ENCODE data around the gene TTC9B.
"Not testable (repeated sequence)": the region's sequence is repeated elsewhere in the genome, so short reads cannot be mapped to it uniquely, and the experiment has no call there.

Gene TTC9B

DNA sequence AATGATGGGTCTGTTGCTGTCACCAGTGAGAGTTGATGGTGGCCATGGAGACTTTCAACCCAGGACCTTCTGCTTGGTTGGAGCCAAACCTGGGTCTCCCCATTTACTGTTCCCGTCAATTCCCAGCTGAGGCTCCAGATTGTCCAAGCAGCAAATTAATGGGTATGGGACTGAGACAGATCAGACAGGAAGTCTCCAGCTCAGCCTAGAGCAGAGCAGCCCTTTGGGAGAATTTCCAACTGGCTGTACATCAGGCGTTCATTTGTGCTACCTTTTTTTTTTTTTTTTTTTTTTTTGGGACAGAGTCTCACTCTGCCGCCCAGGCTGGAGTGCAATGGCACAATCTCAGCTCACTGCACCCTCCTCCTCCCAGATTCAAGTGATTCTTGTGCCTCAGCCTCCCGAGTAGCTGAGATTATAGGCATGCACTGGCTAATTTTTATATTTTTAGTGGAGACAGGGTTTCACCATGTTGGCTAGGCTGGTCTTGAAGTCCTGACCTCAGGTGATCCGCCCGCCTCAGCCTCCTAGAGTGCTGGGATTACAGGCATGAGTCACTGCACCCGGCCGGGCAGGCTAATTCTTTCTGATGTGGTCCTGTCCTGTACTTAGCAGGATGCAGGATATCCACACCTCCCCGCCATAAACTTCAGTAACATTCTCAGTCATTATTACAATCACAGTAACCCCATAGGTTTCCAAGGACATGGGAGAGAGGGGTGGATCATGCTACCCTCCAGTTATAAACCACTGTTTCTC lies 17.7 kb downstream of the TTC9B start:
- H3K4me3 Mint-ChIP-seq: no peak overlapping the region
- no peaks in the 10 kb centered on the region for H3K36me3 Mint-ChIP-seq (ENCODE audit: low read depth)
- H3K27me3 Mint-ChIP-seq (ENCODE audit: low read depth): no peaks in the 10 kb centered on the region
- no peaks in the 10 kb centered on the region for H3K4me1 Mint-ChIP-seq (ENCODE audit: low read depth)
- DNase-seq (ENCODE audit: low spot score): no peak
- H3K9me3 Mint-ChIP-seq: no peaks in the 10 kb centered on the region
- H3K27ac Mint-ChIP-seq: no peak overlapping the region

DNA sequence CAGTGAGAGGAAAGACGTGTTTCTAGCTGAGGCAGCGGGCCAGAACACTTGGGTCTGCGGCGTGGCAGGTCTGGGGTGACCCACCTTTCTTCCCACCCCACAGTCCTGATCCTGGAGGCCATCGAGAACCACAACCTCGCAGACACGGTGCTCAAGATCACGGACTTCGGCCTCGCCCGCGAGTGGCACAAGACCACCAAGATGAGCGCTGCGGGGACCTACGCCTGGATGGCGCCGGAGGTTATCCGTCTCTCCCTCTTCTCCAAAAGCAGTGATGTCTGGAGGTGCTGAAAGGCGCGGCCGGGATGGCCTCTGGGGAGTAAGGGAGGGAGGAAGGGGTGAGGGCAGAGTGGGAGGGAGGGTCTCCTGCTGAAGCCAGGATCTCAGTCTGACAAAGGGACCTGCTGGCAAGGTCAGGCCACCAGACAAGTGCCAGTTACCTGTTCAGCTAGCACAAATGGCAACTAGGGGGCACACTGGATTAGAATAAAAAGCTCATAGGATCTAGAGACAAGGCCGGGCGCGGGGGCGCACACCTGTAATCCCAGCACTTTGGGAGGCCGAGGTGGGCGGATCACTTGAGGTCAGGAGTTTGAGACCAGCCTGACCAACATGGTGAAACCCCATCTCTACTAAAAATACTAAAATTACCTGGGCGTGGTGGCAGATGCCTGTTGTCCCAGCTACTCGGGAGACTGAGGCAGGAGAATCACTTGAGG lies 19.8 kb downstream of the TTC9B start:
- Mint-ChIP-seq H3K4me1 (ENCODE audit: low read depth) (peaks cover 4% of the 10 kb centered on the region), H3K4me3 (no peak overlapping the region), H3K27me3 (ENCODE audit: low read depth) (no peaks in the 10 kb centered on the region), H3K36me3 (ENCODE audit: low read depth) (no peaks in the 10 kb centered on the region), H3K27ac (no peak overlapping the region), H3K9me3 (no peaks in the 10 kb centered on the region)
- DNase-seq (ENCODE audit: low spot score): no peak

DNA sequence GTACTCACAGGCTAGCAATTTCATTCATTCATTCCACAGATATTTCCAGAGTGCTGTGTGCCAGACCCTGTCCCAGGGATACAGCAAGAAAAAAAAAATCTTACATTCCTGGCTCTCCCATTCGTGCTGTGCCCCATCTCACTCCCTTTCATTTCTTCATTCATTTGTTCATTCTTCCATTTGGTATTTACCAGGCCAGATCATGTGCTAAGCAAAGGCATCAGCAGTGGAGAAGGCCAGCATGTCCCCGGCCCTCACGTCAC lies 24.7 kb downstream of the TTC9B start:
- Mint-ChIP-seq H3K4me1 (ENCODE audit: low read depth) (peaks cover 20% of the 10 kb centered on the region), H3K9me3 (no peaks in the 10 kb centered on the region), H3K27me3 (ENCODE audit: low read depth) (no peaks in the 10 kb centered on the region), H3K36me3 (ENCODE audit: low read depth) (no peaks in the 10 kb centered on the region), H3K4me3 (peak overlapping the region; percentile 31), H3K27ac (peak overlapping the region; percentile 1)
- no peak for DNase-seq (ENCODE audit: low spot score)

DNA sequence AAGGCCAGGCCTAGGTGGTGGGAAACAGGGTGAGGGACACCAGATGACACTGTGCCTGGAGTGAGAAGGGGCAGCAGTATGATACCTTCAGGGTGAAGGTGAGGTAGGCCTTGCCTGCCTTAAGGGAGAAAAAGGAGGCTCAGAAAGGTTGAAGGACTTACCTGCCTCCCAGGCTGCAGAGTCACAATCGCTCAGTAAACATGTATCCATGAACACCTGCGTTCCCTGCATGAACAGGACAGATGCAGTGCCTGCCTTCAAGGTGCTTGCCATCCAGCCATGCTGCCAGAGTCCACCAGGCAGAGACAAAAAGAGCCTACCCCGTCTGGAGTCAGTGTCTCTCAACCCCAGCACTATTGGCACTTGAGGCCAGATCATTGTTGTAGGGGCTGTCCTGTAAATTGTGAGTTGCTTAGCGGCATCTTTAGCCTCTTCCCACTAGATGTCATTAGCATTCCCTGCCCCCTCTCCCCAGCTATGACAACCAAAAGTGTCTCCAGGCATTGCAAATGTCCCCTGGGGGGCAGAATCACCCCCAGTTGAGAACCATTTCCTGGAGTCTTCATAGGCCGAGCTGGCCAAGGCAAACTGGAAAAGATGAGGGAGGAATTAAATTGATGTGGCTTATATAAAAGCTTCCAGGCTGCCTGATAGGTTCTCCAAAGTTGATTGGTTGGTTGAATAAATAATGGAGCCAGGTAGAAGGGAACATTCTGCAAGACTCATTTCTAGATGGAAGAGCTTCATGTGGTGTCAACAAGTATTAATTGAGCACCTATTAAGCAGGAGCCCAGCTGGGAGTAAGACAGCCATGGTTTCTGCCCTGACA lies 25.2 kb downstream of the TTC9B start:
- Mint-ChIP-seq H3K36me3 (ENCODE audit: low read depth) (no peaks in the 10 kb centered on the region), H3K4me3 (peak overlapping the region; percentile 60), H3K4me1 (ENCODE audit: low read depth) (peaks cover 20% of the 10 kb centered on the region), H3K27me3 (ENCODE audit: low read depth) (no peaks in the 10 kb centered on the region), H3K9me3 (no peaks in the 10 kb centered on the region), H3K27ac (peak overlapping the region; percentile 26)
- no peak for DNase-seq (ENCODE audit: low spot score)

DNA sequence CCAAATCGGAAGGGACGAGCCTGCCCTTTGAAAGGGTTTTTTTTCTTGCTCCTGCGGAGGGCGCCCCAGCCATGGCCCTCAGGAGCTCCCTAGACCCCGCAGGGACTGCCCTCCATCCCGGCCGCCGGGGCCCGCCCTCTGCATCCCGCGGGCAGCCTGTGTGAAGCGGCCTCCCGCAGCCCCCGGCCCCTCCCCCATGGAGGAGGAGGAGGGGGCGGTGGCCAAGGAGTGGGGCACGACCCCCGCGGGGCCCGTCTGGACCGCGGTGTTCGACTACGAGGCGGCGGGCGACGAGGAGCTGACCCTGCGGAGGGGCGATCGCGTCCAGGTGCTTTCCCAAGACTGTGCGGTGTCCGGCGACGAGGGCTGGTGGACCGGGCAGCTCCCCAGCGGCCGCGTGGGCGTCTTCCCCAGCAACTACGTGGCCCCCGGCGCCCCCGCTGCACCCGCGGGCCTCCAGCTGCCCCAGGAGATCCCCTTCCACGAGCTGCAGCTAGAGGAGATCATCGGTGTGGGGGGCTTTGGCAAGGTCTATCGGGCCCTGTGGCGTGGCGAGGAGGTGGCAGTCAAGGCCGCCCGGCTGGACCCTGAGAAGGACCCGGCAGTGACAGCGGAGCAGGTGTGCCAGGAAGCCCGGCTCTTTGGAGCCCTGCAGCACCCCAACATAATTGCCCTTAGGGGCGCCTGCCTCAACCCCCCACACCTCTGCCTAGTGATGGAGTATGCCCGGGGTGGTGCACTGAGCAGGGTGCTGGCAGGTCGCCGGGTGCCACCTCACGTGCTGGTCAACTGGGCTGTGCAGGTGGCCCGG lies 26.1 kb downstream of the TTC9B start:
- H3K4me1 Mint-ChIP-seq (ENCODE audit: low read depth): peaks cover 20% of the 10 kb centered on the region

DNA sequence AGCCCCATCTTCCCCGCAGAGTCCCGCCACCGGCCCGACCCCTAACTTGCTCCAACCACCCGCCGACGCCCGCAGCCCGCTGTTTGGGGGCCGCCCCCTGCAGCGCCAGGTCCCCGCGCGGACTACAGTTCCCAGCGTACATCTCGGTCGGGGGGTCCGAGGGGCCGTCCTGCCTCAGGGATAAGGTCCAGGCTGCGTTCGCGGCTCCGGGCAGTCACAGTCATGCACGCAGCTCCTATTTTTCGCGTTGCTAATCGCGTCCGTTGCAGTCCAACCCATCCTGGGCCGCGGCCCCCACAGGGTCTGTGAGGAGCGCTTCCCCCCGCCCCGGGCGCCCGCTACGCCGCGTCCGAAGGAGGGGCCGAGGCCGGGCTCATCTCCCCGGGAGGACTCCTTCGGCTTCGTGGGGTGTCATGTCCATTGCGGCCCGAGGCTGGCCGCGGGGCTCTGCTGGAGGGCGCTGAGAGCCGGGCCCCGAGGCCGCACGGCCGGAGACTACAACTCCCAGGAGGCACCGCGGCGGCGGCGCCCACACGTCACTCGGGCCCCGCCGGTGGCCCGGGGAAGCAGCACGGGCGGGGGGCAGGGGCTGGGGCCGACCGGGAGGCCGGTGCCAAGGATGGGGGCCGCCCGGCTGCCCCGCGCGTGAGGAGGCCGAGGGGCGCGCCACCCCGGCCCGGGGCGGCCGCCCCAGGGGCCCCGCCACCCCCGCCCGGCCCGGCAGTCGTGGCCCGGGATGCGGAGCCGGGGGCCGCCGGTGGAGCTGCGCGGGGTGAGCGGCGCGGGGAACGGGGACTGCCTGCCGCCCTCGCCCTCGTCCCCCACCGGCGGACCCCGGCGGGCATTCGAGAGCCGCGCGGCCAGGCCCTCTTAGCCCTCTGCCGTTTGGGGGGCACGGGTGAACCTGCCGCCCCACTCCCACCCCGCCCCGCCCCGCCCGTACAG lies 27.0 kb downstream of the TTC9B start, which contains the start of gene MAP3K10:
Gene MAP3K10, plus strand, starts transcription at position 536 of the 945 bp plus-strand sequence. CDS start 606 bp downstream, outside the sequence.
- no peaks in the 10 kb centered on the region for H3K27me3 Mint-ChIP-seq (ENCODE audit: low read depth)
- H3K4me3 Mint-ChIP-seq: peak within 1 kb of the TSS; percentile 89
- H3K27ac Mint-ChIP-seq: peak within 1 kb of the TSS; percentile 91
- peaks cover 20% of the 10 kb centered on the region for H3K4me1 Mint-ChIP-seq (ENCODE audit: low read depth)
- H3K9me3 Mint-ChIP-seq: no peaks in the 10 kb centered on the region
- no peaks in the 10 kb centered on the region for H3K36me3 Mint-ChIP-seq (ENCODE audit: low read depth)
- peak; percentile 78 for DNase-seq (ENCODE audit: low spot score)

More for the DNA sequence above, 26.1 kb downstream of the TTC9B start:
- DNase-seq (ENCODE audit: low spot score): peak; percentile 21
- Mint-ChIP-seq H3K4me3 (peak overlapping the region; percentile 60), H3K27ac (peak overlapping the region; percentile 26), H3K36me3 (ENCODE audit: low read depth) (no peaks in the 10 kb centered on the region), H3K9me3 (no peaks in the 10 kb centered on the region), H3K27me3 (ENCODE audit: low read depth) (no peaks in the 10 kb centered on the region)

DNA sequence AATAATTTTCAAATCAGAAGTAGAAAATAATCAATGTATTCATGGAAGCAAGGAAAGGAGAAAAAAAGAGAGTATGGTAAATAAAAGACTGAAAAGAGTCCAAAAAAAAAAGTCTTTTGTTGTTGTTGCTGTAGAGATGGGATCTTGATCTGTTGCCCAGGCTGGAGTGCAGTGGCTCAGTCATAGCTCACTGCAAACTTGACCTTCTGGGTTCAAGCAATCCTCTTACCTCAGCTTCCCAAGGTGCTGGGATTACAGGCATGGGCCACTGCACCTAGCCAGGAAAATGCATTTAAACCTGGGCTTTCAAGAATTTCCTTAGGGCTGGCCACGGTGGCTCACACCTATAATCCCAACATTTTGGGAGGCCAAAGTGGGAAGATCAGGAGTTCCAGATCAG lies 33.9 kb downstream of the TTC9B start:
- peaks cover 2% of the 10 kb centered on the region for H3K4me1 Mint-ChIP-seq (ENCODE audit: low read depth)
- H3K27me3 Mint-ChIP-seq (ENCODE audit: low read depth): no peaks in the 10 kb centered on the region
- H3K4me3 Mint-ChIP-seq: no peak overlapping the region
- H3K27ac Mint-ChIP-seq: no peak overlapping the region
- no peaks in the 10 kb centered on the region for H3K9me3 Mint-ChIP-seq
- no peak for DNase-seq (ENCODE audit: low spot score)
- H3K36me3 Mint-ChIP-seq (ENCODE audit: low read depth): no peaks in the 10 kb centered on the region

DNA sequence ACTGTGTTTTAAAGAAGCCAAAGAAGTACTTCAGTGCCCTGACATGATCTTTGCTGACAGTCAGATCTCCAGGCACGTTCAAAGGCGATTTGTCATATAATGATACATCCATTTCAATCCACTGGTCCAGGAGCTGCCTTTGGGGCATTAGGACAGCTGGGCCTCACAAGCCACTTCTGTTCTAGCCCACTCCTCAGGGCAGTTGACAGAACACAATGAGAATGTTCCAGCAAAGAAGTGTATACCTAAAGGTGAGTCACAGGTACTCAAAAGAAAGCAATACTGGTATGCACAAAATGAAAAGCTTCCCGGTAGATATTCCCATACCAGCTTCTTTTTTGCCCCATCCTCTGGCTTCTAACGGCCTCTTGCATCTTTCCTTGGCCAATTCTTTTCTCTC lies 39.4 kb downstream of the TTC9B start:
- H3K4me1 Mint-ChIP-seq (ENCODE audit: low read depth): no peaks in the 10 kb centered on the region
- no peak overlapping the region for H3K4me3 Mint-ChIP-seq
- DNase-seq (ENCODE audit: low spot score): no peak
- H3K27me3 Mint-ChIP-seq (ENCODE audit: low read depth): no peaks in the 10 kb centered on the region
- H3K27ac Mint-ChIP-seq: no peak overlapping the region
- H3K36me3 Mint-ChIP-seq (ENCODE audit: low read depth): no peaks in the 10 kb centered on the region
- no peaks in the 10 kb centered on the region for H3K9me3 Mint-ChIP-seq

DNA sequence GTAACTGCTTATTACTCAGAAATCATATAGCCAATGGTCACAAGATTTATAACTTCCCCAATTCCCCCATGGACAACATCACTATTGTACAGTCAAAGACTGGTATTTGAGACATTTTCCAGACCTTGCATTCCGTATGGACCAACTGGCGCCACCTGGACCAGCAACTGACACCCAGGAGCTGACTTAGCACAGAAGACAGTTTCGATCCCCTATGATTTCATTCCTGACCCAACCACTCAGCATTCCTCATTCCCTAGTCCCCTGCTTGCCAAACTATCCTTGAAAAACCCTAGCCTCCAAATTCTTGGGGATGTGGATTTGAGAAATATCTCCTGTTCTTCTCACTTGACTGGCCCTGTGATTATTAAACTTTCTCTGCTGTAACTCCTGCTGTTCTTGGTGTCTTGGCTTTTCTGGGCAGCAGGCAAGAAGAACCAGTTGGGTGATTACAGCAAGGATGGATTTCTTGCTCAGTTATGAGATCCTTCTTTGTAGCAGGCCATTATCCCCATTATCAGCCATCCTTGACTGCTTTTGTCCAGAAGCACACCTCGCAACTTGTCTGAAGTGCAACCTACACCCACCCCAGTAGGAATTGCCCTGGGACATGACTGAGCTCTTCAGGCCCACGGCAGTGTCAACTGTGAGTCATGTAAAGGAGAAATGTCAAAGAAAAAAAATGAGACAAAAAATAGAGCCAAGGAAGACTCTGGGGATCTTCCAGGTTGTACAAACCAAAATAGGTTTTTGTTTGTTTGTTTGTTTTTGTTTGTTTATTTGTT lies 40.7 kb downstream of the TTC9B start:
- Mint-ChIP-seq H3K27ac (no peak overlapping the region), H3K36me3 (ENCODE audit: low read depth) (no peaks in the 10 kb centered on the region), H3K4me1 (ENCODE audit: low read depth) (no peaks in the 10 kb centered on the region), H3K27me3 (ENCODE audit: low read depth) (no peaks in the 10 kb centered on the region), H3K4me3 (no peak overlapping the region), H3K9me3 (no peaks in the 10 kb centered on the region)
- no peak for DNase-seq (ENCODE audit: low spot score)

DNA sequence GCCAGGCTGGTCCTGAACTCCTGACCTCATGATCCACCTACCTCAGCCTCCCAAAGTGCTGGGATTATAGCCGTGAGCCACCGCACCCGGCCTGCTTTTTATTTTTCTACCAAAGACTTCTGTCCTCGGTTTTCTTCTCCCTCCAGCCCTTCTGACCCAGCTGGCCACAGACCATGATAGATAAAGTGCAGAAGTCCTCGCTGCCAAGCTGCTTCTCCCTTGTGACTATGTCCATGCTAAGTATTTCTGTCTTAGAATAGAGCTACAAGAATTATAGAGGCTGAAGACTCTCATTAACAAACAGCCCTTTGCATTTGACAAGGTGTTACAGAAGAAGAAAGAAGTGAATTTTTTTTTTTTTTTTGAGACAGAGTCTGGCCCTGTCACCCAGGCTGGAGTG lies 42.4 kb downstream of the TTC9B start:
- Mint-ChIP-seq H3K4me1 (ENCODE audit: low read depth) (no peaks in the 10 kb centered on the region), H3K36me3 (ENCODE audit: low read depth) (no peaks in the 10 kb centered on the region), H3K9me3 (no peaks in the 10 kb centered on the region), H3K4me3 (no peak overlapping the region), H3K27me3 (ENCODE audit: low read depth) (no peaks in the 10 kb centered on the region), H3K27ac (no peak overlapping the region)
- no peak for DNase-seq (ENCODE audit: low spot score)

DNA sequence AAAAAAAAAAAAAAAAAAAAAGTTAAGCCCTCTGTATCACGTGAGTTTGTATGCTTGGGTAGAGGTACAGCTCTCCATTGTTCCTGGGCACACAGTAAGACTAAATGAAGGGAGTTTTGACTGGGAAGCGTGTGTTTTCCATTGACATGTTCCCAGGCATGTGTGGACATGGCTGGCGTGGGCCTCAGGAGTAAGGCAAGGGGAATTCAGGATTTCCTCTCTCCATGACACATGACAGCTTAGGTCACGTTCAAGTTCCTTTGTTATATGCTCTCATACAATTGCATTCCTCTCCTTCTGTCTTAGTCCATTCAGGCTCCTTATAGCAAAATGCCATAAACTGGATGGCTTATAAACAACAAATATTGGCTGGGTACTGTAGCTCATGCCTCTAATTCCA lies 44.1 kb downstream of the TTC9B start:
- Mint-ChIP-seq H3K27ac (no peak overlapping the region), H3K4me3 (no peak overlapping the region), H3K27me3 (ENCODE audit: low read depth) (no peaks in the 10 kb centered on the region), H3K9me3 (no peaks in the 10 kb centered on the region), H3K4me1 (ENCODE audit: low read depth) (no peaks in the 10 kb centered on the region), H3K36me3 (ENCODE audit: low read depth) (no peaks in the 10 kb centered on the region)
- DNase-seq (ENCODE audit: low spot score): no peak

DNA sequence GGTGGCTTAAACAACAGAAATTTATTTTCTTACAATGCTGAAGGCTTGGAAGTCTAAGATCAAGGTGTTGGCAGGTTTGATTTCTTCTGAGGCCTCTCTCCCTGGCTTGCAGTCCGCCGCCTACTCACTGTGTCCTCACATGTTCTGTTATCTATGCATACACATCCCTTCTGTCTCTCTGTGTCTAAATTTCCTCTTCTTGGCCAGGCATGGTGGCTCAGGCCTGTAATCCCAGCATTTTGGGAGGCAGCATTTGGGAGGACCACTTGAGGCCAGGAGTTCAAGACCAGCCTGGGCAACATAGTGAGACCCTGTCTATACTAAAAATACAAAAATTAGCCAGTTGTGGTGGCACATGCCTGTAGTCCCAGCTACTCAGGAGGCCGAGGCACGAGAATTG lies 46.9 kb downstream of the TTC9B start:
- H3K36me3 Mint-ChIP-seq (ENCODE audit: low read depth); H3K27me3 Mint-ChIP-seq (ENCODE audit: low read depth); H3K4me1 Mint-ChIP-seq (ENCODE audit: low read depth); H3K27ac Mint-ChIP-seq; H3K9me3 Mint-ChIP-seq; DNase-seq (ENCODE audit: low spot score); H3K4me3 Mint-ChIP-seq: not testable (repeated sequence)
